Adrenal gland (tissue), 12 donors: ENCODE measurements around the gene TIMM23. TPM values are rescaled to one million over a fixed set of nuclear protein-coding genes. Genes with fewer than 3 reads are reported as not detected.

ENCODE experiments used
- DNase-seq, 7 donors: peaks; one replicate each; pipeline ENCODE4 v3.0.0-alpha.2; 2019 to 2020
- H3K27ac ChIP-seq, 5 donors: fragments of 200-600 bp; sonication (generic) in 4 of 5; 1 replicate in 3 of 5; 2 replicates in 2 of 5; pipeline versions ENCODE4 v1.5.1 to v1.8.0; 2016 to 2020; ENCODE audit warnings: mild to moderate bottlenecking in 1 of 5
- H3K27me3 ChIP-seq: fragments of 200-600 bp; 2 replicates; pipeline ENCODE4 v1.8.0; 2021
- H3K36me3 ChIP-seq, 2 donors: fragments of 200-600 bp; replicated peaks in 1 of 2; 1 replicate in 1 of 2; 2 replicates in 1 of 2; pipeline versions ENCODE4 v1.5.1 to v1.8.0; 2018 to 2022
- H3K4me1 ChIP-seq, 2 donors: fragments of 200-600 bp; replicated peaks in 1 of 2; 1 replicate in 1 of 2; 2 replicates in 1 of 2; pipeline versions ENCODE4 v1.5.1 to v1.8.0; 2018 to 2021
- H3K4me3 ChIP-seq, 4 donors: fragments of 200-600 bp; sonication (generic) in 3 of 4; one replicate each; pipeline ENCODE4 v1.5.1; 2016 to 2018
- H3K9me3 ChIP-seq, 3 donors: fragments of 200-600 bp; sonication (generic) in 1 of 3; replicated peaks in 1 of 3; 1 replicate in 2 of 3; 2 replicates in 1 of 3; pipeline versions ENCODE4 v1.5.1 to v1.8.0; 2016 to 2021
- CTCF ChIP-seq, 6 experiments: fragments of 450-650 bp in 4 of 6; fragments of 200-600 bp in 2 of 6; sonication (generic) in 1 of 6; IDR thresholded peaks; 1 replicate in 5 of 6; 2 replicates in 1 of 6; pipeline versions ENCODE4 v1.5.1 to v1.8.0; 2016 to 2021; ENCODE audit warnings: antibody characterized with exemption in 6 of 6, mild to moderate bottlenecking in 2 of 6, moderate library complexity in 1 of 6
- POLR2A ChIP-seq, 2 donors: fragments of 450-650 bp; IDR thresholded peaks; one replicate each; pipeline ENCODE4 v1.6.1; 2017; ENCODE audit warnings: antibody characterized with exemption in 2 of 2, mild to moderate bottlenecking in 2 of 2, moderate library complexity in 1 of 2
- WGBS, 4 donors: extraction: QIAGEN DNeasy Blood & Tissue Kit in 2 of 4; methylation state at CpG; one replicate each; pipeline versions ENCODE4 v1.1.5 to v1.1.7; 2013 to 2017; 5-methylcytosine and 5-hydroxymethylcytosine counted together
- intact Hi-C, 2 donors: fragments of 100-400 bp; cut with DNase I; formaldehyde crosslinking; loops; one replicate each; pipeline versions ENCODE4 v1.14.1 to v1.15.0; 2022 to 2023
- polyA plus RNA-seq, 3 donors: library from polyadenylated mRNA; stranded (reverse); fragments of 200-250 nt in 2 of 3; fragments of 350-450 nt in 1 of 3; fragmentation: Illumina TruSeq in 1 of 3; extraction: RNeasy Lipid Tissue Mini Kit (QIAGEN cat#74804) in 1 of 3; gene quantifications; one replicate each; pipeline ENCODE4 v1.2.3, GENCODE V29; 2013 to 2014
- total RNA-seq, 9 donors: library from RNA; depleted of rRNA in 4 of 9; stranded (reverse); fragments of >200 nt in 4 of 9; fragments of 120-200 nt in 1 of 9; fragmentation: NEBNext Ultra II Directional in 1 of 9; extraction: Animal tissue kit (Norgen Biotek cat#: 25700) in 1 of 9; gene quantifications; one replicate each; pipeline versions ENCODE4 v1.1.0 to v1.2.4, GENCODE V29; 2013 to 2023
- donor health status: healthy with polysubstance abuse.
- donor health status: Bipolar disorder and iron deficiency.
- donor health status: DM: yes; HTN: yes; CAD: no.
- donor health status: DM: no; HTN: no; CAD: no.
- donor health status: DM: no; HTN: no; CAD: no.
- donor health status: DM: yes; HTN: yes; CAD: no.

TIMM23 gene
- total and polyA plus RNA-seq, 12 donors, result 47.2 to 135 (median 67.4) TPM

DNA sequence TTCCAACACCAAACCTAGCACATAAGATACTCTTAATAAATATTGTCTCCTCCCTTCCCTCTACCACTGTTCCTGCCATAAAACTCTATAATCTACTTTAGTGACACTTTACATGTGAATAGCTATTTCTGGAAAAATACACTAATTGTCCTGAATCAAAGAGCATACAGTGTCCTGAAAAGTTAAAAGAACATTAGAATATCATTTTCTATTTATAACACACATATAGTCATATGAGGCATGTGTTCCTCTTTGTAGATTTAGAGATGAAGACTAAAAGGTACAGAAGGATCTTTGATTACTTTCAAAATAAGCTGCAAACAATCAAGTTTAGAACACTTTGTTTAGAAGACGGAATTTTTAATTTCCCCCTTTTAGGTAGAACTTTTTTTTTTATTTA lies 44.5 kb downstream of the TIMM23 start:
- intact Hi-C loops, result no loop called here
- no peak for DNase-seq
- H3K36me3 ChIP-seq, result peaks cover 0 to 34% of the 10 kb centered on the region in 2 donors
- H3K4me1 ChIP-seq, result peaks cover 25 to 50% of the 10 kb centered on the region in 2 donors
- H3K9me3 ChIP-seq, result no peaks in the 10 kb centered on the region
- TF ChIP-seq CTCF (IDR thresholded peaks at IDR 0.05) (no peak), POLR2A (IDR thresholded peaks at IDR 0.05) (no peak)
- 76 to 86% (median 84%) methylated on average over 1 of the region's 1 CpG for WGBS, 4 donors
- H3K4me3 ChIP-seq, result no peak overlapping the region
- H3K27me3 ChIP-seq, result no peaks in the 10 kb centered on the region
- no peak overlapping the region for H3K27ac ChIP-seq

- no peak for TF ChIP-seq POLR2A (IDR thresholded peaks at IDR 0.05)
- no peak for TF ChIP-seq CTCF (IDR thresholded peaks at IDR 0.05)
- no peak for DNase-seq
- intact Hi-C loops, result no loop called here
- peaks cover 0 to 24% of the 10 kb centered on the region in 2 donors for H3K36me3 ChIP-seq
- WGBS, 4 donors, result 84 to 86% (median 85%) methylated on average over 2 of the region's 2 CpGs
- no peaks in the 10 kb centered on the region for H3K9me3 ChIP-seq
- peak overlapping the region in 2 of 5 donors; percentile 42 to 78 for H3K27ac ChIP-seq
- H3K4me3 ChIP-seq, result no peak overlapping the region
- H3K4me1 ChIP-seq, result peaks cover 25 to 55% of the 10 kb centered on the region in 2 donors
- H3K27me3 ChIP-seq, result no peaks in the 10 kb centered on the region
Observed at GRCh38 chr10:46017733-46018132, 45.4 kb downstream of the TIMM23 start.

GRCh38 chr10:46018453-46019176 lies 46.3 kb downstream of the TIMM23 start:
- H3K4me1 ChIP-seq, result peaks cover 25 to 58% of the 10 kb centered on the region in 2 donors
- peak overlapping the region in 3 of 5 donors; percentile 0 to 78 (median 42) for H3K27ac ChIP-seq
- H3K9me3 ChIP-seq, result no peaks in the 10 kb centered on the region
- H3K36me3 ChIP-seq, result peaks cover 0 to 16% of the 10 kb centered on the region in 2 donors
- WGBS, 4 donors, result 37 to 41% (median 39%) methylated on average over 2 of the region's 2 CpGs
- intact Hi-C loops, result no loop called here
- no peaks in the 10 kb centered on the region for H3K27me3 ChIP-seq
- DNase-seq, result no peak
- no peak for TF ChIP-seq POLR2A (IDR thresholded peaks at IDR 0.05)
- TF ChIP-seq CTCF (IDR thresholded peaks at IDR 0.05), result no peak
- peak overlapping the region in 1 of 4 donors; percentile 17 for H3K4me3 ChIP-seq

GRCh38 chr10:46019177-46019528 lies 46.9 kb downstream of the TIMM23 start:
- Histone ChIP-seq H3K4me3 (peak overlapping the region in 1 of 4 donors; percentile 17), H3K4me1 (peaks cover 25 to 63% of the 10 kb centered on the region in 2 donors), H3K36me3 (peaks cover 0 to 10% of the 10 kb centered on the region in 2 donors), H3K9me3 (no peaks in the 10 kb centered on the region), H3K27ac (peak overlapping the region in 2 of 5 donors; percentile 42 to 78), H3K27me3 (no peaks in the 10 kb centered on the region)
- no peak for TF ChIP-seq CTCF (IDR thresholded peaks at IDR 0.05)
- no peak for TF ChIP-seq POLR2A (IDR thresholded peaks at IDR 0.05)
- 76 to 89% (median 79%) methylated on average over 3 of the region's 3 CpGs for WGBS, 4 donors
- no peak for DNase-seq
- intact Hi-C loops, result no loop called here
